Adrenal gland (tissue), 5 donors: Measurements from ENCODE around the gene SLC17A6.

Experiments
- POLR2A ChIP-seq, 2 donors: fragments of 450-650 bp; IDR thresholded peaks; one replicate each; pipeline ENCODE4 v1.6.1; 2017; ENCODE audit warnings: antibody characterized with exemption in 2 of 2, mild to moderate bottlenecking in 2 of 2, moderate library complexity in 1 of 2
- TF ChIP-seq, protein P1 (sequence below), 6 experiments: fragments of 450-650 bp in 4 of 6; fragments of 200-600 bp in 2 of 6; sonication (generic) in 1 of 6; IDR thresholded peaks; 1 replicate in 5 of 6; 2 replicates in 1 of 6; pipeline versions ENCODE4 v1.5.1 to v1.8.0; 2016 to 2021; ENCODE audit warnings: antibody characterized with exemption in 6 of 6, mild to moderate bottlenecking in 2 of 6, moderate library complexity in 1 of 6
- donor health status: DM: no; HTN: no; CAD: no.

- TF ChIP-seq POLR2A (IDR thresholded peaks at IDR 0.05) = no peak
- TF ChIP-seq, protein P1, sequence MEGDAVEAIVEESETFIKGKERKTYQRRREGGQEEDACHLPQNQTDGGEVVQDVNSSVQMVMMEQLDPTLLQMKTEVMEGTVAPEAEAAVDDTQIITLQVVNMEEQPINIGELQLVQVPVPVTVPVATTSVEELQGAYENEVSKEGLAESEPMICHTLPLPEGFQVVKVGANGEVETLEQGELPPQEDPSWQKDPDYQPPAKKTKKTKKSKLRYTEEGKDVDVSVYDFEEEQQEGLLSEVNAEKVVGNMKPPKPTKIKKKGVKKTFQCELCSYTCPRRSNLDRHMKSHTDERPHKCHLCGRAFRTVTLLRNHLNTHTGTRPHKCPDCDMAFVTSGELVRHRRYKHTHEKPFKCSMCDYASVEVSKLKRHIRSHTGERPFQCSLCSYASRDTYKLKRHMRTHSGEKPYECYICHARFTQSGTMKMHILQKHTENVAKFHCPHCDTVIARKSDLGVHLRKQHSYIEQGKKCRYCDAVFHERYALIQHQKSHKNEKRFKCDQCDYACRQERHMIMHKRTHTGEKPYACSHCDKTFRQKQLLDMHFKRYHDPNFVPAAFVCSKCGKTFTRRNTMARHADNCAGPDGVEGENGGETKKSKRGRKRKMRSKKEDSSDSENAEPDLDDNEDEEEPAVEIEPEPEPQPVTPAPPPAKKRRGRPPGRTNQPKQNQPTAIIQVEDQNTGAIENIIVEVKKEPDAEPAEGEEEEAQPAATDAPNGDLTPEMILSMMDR (IDR thresholded peaks at IDR 0.05) = no peak
Measured at GRCh38 chr11:22359295-22359694, 21.1 kb downstream of the SLC17A6 start.
